NOMO-1 treated with DMSO at 0.1 percent for 48 hours (cell line): Measurements from ENCODE around the gene CHST8.
"Not testable (repeated sequence)": the region's sequence is repeated elsewhere in the genome, so short reads cannot be mapped to it uniquely, and the experiment has no call there.

ENCODE experiments used
- DNase-seq: peaks from one replicate; lab custom pipeline; 2025; ENCODE audit not compliant: unreplicated experiment; lab: John Stamatoyannopoulos, UW

The CHST8 gene

DNA sequence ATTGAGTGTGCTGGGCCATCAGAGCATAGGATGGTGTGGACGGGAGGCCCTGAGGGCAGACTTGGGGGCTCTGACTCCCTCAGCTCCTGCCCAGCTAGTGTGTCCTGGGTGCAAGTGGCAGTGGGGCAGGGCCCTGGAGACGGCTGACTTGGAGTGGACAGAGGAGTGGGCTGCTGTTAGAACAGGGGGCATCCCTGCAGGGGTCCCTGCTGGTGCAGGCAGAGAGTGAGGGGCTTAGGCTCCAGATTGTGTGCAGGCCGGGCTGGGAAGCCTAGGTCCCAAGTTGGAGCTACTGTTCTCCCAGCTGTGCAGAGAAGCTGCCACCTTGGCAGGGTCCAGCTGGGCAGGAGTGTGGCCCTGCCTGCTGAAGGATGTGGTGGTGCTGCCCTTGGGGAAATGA is 183.6 kb downstream of the CHST8 start:
- DNase-seq, result no peak

DNA sequence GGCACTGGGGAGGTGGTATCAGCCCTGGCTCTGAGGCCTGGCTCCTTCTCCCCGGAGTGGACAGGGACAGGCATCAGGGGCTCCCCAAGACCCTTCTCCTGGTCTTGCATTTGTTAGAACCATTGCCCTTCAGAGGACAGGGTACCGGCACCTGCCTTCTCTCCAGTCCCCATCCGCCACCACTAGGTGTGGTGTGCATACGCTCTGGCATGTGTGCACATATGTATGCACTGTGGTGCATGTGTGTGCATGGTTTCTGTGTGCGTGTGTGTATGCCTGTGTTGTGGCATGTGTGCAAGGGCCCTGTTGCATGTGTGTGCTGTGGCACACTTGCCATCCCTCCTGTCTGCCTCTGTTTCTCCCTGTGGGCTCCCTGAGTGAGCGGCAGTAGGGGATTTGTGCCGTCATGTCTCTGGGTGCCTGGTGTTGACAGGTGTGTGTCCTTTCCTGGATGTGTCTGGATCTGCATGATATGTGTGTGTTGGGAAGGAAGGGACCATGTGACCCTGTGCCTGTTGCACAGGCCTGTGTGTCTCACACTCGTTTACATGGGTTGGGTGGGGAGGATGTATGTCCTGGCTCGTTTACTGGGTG is 184.2 kb downstream of the CHST8 start:
- DNase-seq, result no peak

DNA sequence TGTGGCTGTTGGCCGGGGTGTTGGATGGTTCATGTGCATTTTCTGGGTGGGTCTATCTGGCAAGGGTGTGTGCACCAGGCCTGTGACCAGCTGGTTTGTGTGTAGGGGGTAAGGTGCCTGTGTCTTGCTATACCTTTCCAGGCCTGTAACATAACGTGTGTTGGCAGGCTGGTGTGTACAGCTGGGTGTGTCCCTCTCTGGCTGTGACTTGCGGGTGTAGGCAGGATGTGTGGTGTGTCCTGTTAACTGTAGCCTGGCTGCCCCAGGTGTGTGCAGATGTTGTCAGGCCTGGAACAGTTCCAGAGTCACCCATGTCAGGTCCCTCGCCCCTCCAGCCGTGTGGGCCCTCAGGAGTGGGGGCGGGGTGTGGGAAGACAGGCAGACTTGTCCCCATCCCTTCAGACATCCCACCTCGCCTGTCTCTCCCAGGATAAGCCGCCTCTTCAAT is 184.7 kb downstream of the CHST8 start:
- DNase-seq, result no peak

DNA sequence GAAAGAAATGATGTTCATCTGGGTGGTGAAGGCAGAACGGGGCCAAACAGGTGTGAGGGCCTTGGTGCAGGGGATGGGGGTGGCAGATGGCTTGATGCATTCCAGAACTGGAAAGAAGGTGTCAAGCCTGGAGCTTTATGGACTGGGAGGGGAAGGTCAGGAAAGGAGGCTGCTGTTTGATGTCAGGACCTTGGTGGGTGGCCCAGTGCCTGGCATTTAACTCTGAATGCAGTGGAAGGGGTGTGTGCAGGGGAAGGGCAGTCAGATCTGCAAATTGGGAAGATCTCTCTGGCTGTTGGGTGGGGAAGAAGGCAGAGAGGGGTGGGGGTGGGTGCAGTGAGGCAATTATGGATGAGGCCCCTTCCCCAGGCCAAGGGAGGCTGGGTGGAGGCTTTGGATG is 186.6 kb downstream of the CHST8 start:
- DNase-seq, result no peak

DNA sequence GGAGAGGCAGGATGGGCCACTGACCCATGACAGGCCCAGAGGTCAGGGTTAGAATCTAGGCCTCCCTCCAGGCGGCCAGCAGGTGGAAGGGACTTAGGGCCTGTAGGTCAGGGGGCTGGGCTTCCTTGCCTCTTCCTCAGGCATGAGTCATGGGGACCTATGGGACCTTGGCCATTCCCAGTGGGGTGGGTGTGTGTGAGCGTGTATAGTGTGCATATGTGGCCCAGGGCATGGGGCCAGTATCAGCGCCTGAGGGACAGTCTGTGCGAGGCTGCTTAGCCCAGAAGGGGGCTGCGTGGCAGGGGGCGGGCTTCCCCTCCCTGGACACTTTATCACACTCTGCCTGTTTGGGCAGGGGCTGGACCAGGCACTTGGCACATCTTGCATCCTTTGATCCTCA is 188.2 kb downstream of the CHST8 start:
- no peak for DNase-seq

DNA sequence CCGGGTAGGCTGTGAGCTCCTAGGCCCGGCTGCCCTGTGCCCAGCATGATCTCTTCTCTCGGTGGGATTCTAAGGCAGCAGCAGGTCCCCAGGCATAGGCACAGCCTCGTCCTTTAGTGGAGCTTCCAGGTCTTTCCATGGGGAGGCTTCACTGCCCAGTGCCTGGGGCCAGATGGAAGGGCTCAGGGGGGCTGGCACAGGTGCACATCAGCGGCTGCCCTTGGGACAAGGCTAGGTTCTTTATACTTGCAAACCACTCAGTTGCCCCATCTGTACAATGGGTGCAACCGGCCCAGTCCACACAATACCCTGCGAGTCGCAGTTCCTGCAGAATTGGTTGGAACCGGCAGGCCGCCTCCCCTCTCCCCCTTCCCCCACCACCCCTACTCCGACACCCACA is 189.1 kb downstream of the CHST8 start:
- no peak for DNase-seq

DNA sequence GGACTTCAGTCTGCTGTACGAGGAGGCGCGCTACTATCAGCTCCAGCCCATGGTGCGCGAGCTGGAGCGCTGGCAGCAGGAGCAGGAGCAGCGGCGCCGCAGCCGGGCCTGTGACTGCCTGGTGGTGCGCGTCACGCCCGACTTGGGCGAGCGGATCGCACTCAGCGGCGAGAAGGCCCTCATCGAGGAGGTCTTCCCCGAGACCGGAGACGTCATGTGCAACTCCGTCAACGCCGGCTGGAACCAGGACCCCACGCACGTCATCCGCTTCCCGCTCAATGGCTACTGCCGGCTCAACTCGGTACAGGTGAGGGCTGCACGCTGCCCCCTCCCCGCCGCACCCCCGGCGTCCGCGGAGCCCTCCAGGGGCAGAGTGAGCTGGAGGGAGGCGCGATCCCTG is 189.5 kb downstream of the CHST8 start:
- no peak for DNase-seq

DNA sequence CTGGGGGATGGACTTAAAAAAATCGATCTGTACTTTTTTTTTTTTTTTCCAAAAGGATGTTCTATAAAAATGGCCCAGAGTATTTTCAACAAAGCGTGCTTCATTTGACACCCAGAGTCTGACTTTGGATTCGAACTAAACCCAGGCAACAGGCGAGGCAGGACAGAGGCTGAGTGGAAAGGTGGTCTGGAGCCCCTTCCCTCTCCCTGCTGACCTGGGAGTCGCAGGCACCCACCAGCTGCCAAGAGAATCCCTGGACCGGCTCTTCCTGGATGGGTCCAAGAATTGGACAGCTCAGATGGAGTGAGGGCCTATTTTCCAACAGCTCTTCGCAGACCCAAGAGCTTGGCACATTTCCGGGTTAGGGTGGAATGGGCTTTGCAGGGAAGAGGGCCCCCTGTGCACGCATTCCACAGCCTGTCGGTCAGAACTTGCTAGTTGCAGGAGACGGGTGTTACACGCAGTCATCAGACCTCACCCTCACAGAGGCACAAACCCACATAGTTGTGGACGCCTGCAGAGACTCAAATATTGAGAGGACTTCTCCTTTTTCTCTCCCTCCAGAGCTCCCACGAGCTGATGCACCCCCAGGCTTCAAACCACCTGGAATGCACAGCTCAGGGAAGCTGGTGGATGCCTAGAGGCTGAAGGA is 190.1 kb downstream of the CHST8 start:
- no peak for DNase-seq

DNA sequence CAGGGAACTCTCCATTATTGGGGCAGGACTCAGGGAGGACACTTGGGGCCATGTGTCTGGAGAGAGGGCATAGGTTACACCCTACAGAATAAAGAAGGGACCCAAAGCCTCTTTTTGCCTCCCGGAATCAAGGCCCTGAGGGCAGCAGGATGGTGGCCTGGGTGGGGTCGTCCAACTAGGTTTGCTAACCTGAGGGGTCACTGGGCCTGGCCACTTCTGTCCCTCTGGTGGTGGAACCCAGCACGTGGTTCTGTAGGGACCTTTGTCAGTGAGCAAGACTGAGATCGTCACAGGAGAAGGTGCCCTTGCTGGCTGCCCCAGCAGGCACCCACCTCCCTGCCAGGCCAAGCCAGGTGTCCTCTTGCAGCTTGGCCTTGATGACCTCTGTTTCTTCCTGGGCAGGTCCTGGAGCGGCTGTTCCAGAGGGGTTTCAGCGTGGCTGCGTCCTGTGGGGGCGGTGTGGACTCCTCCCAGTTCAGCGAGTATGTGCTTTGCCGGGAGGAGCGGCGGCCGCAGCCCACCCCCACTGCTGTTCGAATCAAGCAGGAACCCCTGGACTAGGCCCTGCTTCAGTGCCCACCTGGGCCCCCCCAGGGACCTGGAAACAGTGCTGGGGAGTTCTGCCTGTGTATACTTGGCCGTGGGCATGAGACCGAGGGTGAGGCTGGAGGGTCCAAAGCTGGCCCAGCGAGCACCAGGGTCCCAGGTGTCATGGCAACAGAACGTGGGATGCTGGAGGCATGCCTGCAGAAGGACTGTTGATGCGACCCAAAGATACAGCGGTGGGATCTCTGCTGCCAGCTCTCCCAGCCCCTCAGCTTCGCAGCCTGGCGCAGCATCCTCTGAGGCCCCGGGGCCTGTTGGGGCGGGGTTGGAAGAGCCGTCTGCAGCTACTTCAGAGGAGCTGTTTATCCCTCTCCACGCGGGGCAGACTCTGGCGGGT is 190.9 kb downstream of the CHST8 start:
- DNase-seq, result no peak

DNA sequence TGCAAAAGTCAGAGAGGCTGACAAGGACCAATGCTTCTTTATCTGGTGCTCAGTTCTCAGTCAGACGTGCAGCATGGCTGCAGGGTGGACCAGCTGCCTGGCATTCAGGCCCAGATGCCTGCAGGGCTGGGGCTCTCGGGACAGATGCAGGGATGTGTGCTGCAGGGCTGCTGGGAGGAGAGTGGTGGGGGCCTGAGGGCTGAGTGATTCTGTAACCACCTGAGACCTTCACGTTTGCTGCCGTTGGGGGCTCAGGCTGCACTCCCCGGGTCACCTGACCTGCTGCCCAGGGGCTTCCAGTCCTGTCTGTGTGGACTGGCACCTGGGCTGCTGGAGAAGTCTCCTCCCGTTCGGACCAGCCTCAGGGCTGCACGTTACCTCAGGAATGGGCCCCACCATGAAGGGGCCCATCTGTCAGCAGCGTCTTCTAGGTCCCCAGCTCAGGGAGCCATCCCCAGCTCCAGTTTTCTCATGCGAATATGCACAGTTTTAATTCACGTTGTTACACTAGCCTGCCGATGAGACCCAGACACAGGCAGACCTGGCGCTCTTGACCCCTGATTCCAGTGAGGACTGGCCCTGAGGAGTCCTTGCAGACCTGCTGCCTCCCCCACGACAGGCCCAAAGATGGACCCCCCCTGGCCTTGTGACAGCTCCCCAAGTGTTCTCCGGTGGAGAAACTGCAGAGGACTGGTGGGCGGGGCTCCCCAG is 191.8 kb downstream of the CHST8 start:
- no peak for DNase-seq

DNA sequence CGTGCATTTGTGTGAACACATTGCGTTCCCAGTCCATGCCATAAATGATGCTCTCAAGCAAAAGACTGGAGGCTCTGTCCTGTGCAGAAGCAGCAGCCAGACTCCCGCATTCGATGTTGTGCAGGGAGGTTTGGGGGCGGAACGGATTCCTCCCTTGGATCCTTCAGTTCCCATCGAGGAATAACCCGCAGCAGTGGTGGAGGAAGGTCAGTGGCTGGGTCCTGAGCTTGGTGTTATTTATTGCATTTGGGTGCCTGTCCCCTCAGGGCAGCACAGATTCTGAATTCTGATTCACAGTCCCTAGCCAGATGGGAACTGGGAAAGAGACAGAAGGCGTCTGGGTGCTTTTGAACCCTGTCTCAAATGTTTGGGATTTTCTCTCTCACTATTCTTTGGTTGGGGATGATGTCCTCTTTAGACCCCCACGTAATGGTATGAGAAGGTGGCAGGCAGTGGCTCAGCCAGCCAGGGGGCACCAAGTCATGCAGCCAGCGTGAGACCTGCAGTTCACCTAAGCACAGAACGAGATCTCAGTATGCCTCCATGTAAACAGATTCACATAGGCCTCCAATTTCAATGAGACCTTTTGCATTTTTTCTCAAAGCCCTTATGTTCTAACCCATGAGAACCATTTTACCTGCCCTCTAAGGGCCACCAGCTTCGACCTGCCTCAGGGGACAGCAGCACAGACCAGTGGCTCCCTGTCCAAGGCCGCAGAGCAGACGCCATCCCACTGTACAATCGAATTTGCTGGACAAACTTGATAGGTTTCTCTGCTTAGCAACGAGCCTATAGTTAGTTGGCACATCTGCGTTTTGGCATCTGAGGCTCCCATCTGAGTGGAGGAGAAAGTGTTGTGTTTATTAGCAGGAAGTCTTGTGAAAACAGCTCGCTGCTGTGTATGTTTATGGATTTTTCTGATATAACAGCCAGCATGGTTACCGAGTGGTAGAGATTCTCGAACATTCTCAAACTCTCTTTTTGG is 192.7 kb downstream of the CHST8 start:
- DNase-seq, result no peak

DNA sequence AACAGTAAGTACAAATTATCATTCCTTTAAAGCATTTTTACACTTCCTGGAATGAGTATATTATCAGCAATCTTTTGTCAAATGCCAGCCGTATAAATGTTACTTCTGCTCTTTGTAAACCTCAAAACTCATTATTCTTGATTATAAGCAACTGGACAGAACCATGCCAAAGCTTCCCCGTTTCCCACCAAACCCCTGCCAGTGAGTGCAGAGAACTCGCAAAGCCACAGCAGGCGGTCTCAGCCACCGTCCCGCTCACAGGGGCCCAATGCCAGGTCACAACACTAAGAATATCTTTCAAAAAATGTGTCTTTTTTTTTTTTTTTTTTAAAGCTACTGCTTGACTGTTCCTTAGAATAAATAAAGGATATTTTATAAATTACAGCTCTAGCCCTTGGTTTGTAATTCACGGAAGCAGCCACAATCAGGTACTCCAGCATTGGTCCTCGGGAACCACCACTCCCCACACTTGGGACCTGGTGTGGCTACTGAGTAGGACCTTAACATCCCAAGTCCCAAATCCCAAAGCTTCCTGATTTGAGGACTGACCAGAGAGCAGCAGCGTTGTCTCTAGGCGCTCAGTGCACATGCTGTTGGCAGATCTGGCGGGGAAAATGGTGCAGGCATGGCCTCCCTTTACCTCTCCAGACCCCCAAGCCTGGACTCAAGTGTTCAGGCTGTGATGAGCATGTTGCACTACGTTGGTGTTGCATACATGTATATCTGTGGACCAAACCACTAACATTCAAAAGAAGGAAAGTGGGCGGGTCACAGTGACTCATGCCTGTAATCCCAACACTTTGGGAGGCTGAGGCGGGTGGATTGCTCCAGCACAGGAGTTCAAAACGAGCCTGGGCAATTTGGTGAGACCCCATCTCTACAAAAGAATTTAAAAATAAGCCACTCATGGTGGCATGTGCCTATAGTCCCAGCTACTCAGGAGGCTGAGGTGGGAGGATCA is 193.9 kb downstream of the CHST8 start:
- DNase-seq, result no peak

DNA sequence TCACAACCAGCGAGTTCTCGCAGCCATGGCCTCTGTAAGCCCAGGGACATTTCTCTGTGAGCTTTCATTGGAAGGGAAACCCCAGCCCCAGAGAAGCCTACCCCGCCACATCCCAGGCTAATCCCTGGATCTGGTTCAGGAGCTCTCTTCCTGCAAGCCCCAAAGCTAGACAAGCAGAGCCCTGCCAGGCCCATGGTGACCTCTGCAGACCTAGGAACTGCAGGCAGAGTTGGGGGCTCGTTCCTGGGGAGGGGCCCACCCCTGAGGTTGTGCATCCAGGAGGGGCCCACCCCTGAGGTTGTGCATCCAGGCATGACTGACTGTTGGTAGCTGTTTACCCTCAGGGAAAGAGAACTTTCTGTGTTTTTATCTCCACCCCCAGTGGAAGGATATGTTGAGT is 196.7 kb downstream of the CHST8 start:
- DNase-seq, result no peak

DNA sequence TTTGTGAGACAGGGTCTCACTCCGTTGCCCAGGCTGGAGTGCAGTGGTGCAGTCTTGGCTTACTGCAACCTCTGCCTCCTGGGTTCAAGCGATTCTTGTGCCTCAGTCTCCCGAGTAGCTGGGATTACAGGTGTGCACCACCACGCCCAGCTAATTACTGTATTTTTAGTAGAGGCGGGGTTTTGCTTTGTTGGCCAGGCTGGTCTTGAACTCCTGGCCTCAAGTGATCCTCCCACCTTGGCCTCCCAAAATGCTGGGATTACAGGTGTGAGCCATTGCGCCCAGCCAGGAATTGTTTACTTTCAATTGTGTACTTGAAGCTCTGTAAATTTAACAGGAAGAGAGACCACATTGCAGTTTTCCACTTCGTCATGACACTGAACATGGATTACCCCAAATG is 197.3 kb downstream of the CHST8 start:
- not testable (repeated sequence) for DNase-seq

DNA sequence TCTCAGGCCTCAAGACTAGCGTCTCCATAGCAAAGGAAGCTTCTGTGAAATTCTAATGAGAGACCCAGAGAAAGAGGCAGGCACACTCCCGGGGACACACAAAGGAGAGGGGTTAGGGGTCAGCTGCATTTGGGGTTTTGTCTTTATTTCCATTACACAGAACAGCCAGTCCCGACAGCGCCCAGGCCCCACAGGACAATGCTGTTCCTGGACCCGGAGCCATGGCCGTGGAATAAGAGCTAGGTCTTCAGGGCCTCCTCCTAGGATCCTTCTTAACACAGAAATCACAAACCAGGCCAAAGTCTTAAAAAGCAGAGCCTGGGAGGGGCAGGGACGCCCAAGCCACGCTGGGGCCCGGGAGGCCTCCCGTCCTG is 197.7 kb downstream of the CHST8 start:
- no peak for DNase-seq

DNA sequence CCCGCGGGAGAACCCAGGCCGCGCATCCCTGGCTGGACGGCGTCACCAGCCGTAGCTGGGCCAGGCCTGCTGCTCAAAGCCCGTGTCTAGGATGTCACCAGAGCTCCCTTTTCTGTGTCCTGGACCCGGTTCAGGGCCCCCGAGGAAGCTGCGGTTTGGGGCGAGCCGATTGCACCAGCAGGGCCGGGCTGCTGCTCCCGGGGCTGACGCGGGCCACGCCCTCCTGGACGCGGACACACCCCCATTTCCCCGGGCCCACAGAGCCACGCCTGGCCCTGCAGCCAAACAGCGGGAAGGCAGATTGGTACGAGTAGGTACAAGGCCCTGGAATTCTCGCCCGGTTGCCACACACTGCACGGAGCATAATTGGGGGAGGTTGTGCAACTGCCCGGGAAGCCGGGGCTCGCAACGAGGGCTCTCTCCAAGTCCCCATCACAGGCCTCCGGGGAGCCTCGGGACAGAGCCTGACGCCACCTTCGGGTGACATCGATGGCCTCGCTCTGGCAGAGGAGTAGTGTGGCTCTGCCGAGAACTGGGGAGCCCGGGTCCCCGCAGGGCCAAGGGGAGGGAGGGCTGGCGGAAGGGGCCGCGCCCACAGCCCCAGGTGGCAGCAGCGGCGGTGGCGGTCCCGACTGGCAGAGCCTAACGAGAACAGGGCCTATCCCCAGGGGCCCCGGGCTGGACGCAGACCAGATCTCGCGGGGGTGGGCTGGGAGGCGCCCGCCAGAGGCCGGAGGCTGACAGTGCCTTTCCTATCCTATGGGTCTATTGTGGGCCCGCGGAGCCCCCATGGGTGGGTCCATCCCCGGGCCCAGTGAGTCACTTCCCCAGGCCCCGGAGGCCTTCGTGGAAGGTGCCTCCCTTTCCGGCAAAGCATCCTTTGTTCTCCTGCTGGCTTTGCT is 198.4 kb downstream of the CHST8 start:
- DNase-seq, result peak; percentile 93

DNA sequence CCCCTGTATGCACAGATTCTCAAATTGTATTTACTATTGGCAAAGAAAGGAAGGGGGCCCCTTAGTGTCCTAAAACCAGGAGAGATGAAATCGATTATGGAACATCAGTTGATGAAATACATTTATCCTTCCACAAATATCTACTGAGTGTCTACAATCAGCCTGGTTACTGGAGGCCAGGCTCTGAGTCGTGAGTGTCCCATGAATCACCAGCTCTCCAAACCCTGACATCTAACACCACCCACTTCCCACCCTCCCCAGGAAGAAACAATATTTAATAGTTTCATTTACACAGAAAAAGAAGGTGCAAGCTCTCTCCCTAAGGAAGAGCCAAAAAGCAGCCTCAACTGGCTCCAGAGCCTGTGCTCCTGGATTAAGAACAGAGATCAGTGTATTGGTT is 200.1 kb downstream of the CHST8 start:
- no peak for DNase-seq
